Upper lobe of left lung (tissue), 6 donors: Measurements from ENCODE around the gene KIAA0586. TPM values are rescaled to one million over a fixed set of nuclear protein-coding genes. Genes with fewer than 3 reads are reported as not detected.

Source experiments
- small RNA-seq, 4 donors: library from RNA; depleted of rRNA; stranded (forward); fragments of <200 nt; gene quantifications; one replicate each; pipeline ENCODE3, GENCODE V24; 2016
- total RNA-seq, 6 donors: library from RNA; depleted of rRNA in 4 of 6; stranded (reverse); fragments of >200 nt in 4 of 6; gene quantifications; one replicate each; pipeline versions ENCODE4 v1.1.0 to v1.2.1, GENCODE V29; 2016 to 2021
- donor health status: DM: no; HTN: no; CAD: no; lungs with moderate emphysema.
- donor health status: DM: no; HTN: yes; CAD: no; lungs with severe emphysema.

The KIAA0586 gene
- total RNA-seq, 6 donors from 2014 or later, result 9.2 to 29.3 (median 12.2) TPM

Small RNAs within 50 kb of the gene (small RNA-seq; reads per million reads assigned to genes)
- gene HSBP1P1, result 0 to 0.33 (median 0) reads per million in 4 donors
- gene RF00019, result 0 reads per million in 4 donors

Other genes starting within 250 kb of the KIAA0586 start
- gene ACTR10, start 227.6 kb upstream of the KIAA0586 start, total RNA-seq, result 100 to 1,000 TPM in 1 of 6 donors, 10 to 100 TPM in 5; 18.9 to 106 (median 51.7) TPM
- 100 to 1,000 TPM in 4 of 6 donors, 10 to 100 TPM in 2; 49.2 to 164 (median 153) TPM for gene PSMA3, start 182.9 kb upstream of the KIAA0586 start, total RNA-seq
- gene ARID4A, start 129.2 kb upstream of the KIAA0586 start, total RNA-seq, result 10 to 100 TPM; 18.4 to 96.4 (median 38.7) TPM
- 1 to 10 TPM in 1 of 6 donors, not detected in 5; 1.3 TPM for gene TOMM20L, start 31.8 kb upstream of the KIAA0586 start, total RNA-seq
- gene TIMM9, start 188 bp upstream of the KIAA0586 start, total RNA-seq, result 10 to 100 TPM in 5 of 6 donors, 1 to 10 TPM in 1; 8.7 to 24.3 (median 20.5) TPM
- 1 to 10 TPM; 1.0 to 8.1 (median 4.5) TPM for gene DACT1, start 210.2 kb downstream of the KIAA0586 start, total RNA-seq